ENCODE results near the gene DHX57.

- TF ChIP-seq POLR2AphosphoS5 (IDR thresholded peaks at IDR 0.05; ENCODE audit: insufficient read depth, low read depth, low read length) (no peak), CTCF (IDR thresholded peaks at IDR 0.05; ENCODE audit: extremely low read depth in 1 of 2, insufficient read depth in 1 of 2, low read depth in 1 of 2, low read length in 2 of 2) (no peak), POLR2A (IDR thresholded peaks at IDR 0.05; ENCODE audit: low read depth, low read length) (no peak), EZH2 (IDR thresholded peaks at IDR 0.05; ENCODE audit: borderline replicate concordance, low read depth, low read length, severe bottlenecking) (no peak), MYC (IDR thresholded peaks at IDR 0.05; ENCODE audit: low read depth, low read length) (no peak), MAX (IDR thresholded peaks at IDR 0.05; ENCODE audit: insufficient read depth, insufficient read length) (no peak), GATA2 (IDR thresholded peaks at IDR 0.05; ENCODE audit: insufficient read depth, insufficient read length, low read depth, low read length) (no peak), JUN (IDR thresholded peaks at IDR 0.05; ENCODE audit: borderline replicate concordance, insufficient read depth, insufficient read length, low read depth) (no peak), FOS (IDR thresholded peaks at IDR 0.05; ENCODE audit: borderline replicate concordance, insufficient read depth, low read length) (no peak)
These were observed 32.2 kb upstream of the DHX57 start for GRCh38 chr2:38907743-38908562.
